HEK293 (cell line): ENCODE measurements around the gene GIPC1.

Source experiments
- CTCF ChIA-PET: fragments of 350-600 bp; formaldehyde crosslinking; extraction: SDS; loops from one replicate; lab custom pipeline; 2021; ENCODE audit warnings: antibody characterized with exemption; lab: Yijun Ruan, JAX
- POLR2A ChIA-PET: fragments of 300-600 bp; formaldehyde crosslinking; extraction: SDS; loops from one replicate; lab custom pipeline; 2020; ENCODE audit warnings: antibody characterized with exemption, inconsistent platforms; lab: Yijun Ruan, JAX
- H3K27ac ChIP-seq: fragments of 200-500 bp; sonication (Bioruptor generic); 2 replicates; pipeline ENCODE4 v1.5.1; 2014; ENCODE audit warnings: low read depth, low read length, control low read depth, inconsistent platforms; ENCODE audit errors: extremely low read depth
- H3K36me3 ChIP-seq, 2 experiments: fragments of 200-500 bp in 1 of 2; sonication (Bioruptor generic) in 1 of 2; 1 replicate in 1 of 2; 2 replicates in 1 of 2; pipeline ENCODE4 v1.5.1; 2014 to 2017; ENCODE audit warnings: inconsistent platforms in 2 of 2, low read length in 2 of 2; ENCODE audit not compliant: control insufficient read depth in 2 of 2, insufficient read depth in 1 of 2
- H3K4me1 ChIP-seq: fragments of 200-500 bp; sonication (Bioruptor generic); 2 replicates; pipeline ENCODE4 v1.5.1; 2014; ENCODE audit warnings: mild to moderate bottlenecking, low read length, inconsistent platforms; ENCODE audit not compliant: control insufficient read depth, insufficient read depth
- H3K4me3 ChIP-seq: 2 replicates; pipeline ENCODE4 v1.5.1; 2011; ENCODE audit warnings: low read depth, mild to moderate bottlenecking, control low read depth, low read length, moderate library complexity
- H3K9me3 ChIP-seq: fragments of 200-500 bp; sonication (Bioruptor generic); 2 replicates; pipeline ENCODE4 v1.5.1; 2014; ENCODE audit warnings: low read depth, low read length, inconsistent platforms; ENCODE audit not compliant: control insufficient read depth, insufficient read depth
- GLI2 ChIP-seq: fragments of 450-650 bp; formaldehyde crosslinking; IDR thresholded peaks from 2 replicates; pipeline ENCODE4; 2017; ENCODE audit warnings: missing biosample characterization, missing genetic modification characterization, low read depth, borderline replicate concordance
- GLIS1 ChIP-seq: fragments of 450-650 bp; formaldehyde crosslinking; IDR thresholded peaks from 2 replicates; pipeline ENCODE4 v1.5.1; 2016; ENCODE audit warnings: missing biosample characterization, missing genetic modification characterization
- IKZF3 ChIP-seq: fragments of 450-650 bp; IDR thresholded peaks from 2 replicates; pipeline ENCODE4 v1.5.0; 2018; ENCODE audit warnings: missing biosample characterization, mild to moderate bottlenecking, missing genetic modification characterization, moderate library complexity
- INSM2 ChIP-seq: fragments of 450-650 bp; formaldehyde crosslinking; IDR thresholded peaks from 2 replicates; pipeline ENCODE4 v1.5.1; 2016; ENCODE audit warnings: missing biosample characterization, missing genetic modification characterization
- KLF8 ChIP-seq: fragments of 450-650 bp; formaldehyde crosslinking; IDR thresholded peaks from 2 replicates; pipeline ENCODE4 v1.5.1; 2016; ENCODE audit warnings: missing biosample characterization, missing genetic modification characterization
- KLF9 ChIP-seq: fragments of 450-650 bp; formaldehyde crosslinking; IDR thresholded peaks from 2 replicates; pipeline ENCODE4 v1.5.1; 2016; ENCODE audit warnings: missing biosample characterization, missing genetic modification characterization, low read depth
- OVOL3 ChIP-seq: fragments of 450-650 bp; formaldehyde crosslinking; IDR thresholded peaks from 2 replicates; pipeline ENCODE4 v1.5.1; 2016; ENCODE audit warnings: missing biosample characterization, missing genetic modification characterization
- PATZ1 ChIP-seq: fragments of 450-650 bp; formaldehyde crosslinking; IDR thresholded peaks from 2 replicates; pipeline ENCODE4 v1.5.1; 2016; ENCODE audit warnings: missing biosample characterization, missing genetic modification characterization
- PRDM10 ChIP-seq: fragments of 450-650 bp; formaldehyde crosslinking; IDR thresholded peaks from 2 replicates; pipeline ENCODE4 v1.5.1; 2016; ENCODE audit warnings: missing biosample characterization, missing genetic modification characterization
- SP3 ChIP-seq: fragments of 450-650 bp; formaldehyde crosslinking; IDR thresholded peaks from 2 replicates; pipeline ENCODE4 v1.5.1; 2016; ENCODE audit warnings: missing biosample characterization, missing genetic modification characterization
- TCF7L2 ChIP-seq: IDR thresholded peaks from 2 replicates; pipeline ENCODE4 v1.6.1; 2011; ENCODE audit warnings: low read depth, mild to moderate bottlenecking, inconsistent platforms, low read length, moderate library complexity, borderline replicate concordance
- ZNF121 ChIP-seq: fragments of 450-650 bp; formaldehyde crosslinking; IDR thresholded peaks from 2 replicates; pipeline ENCODE4 v1.5.1; 2016; ENCODE audit warnings: missing biosample characterization, missing genetic modification characterization
- ZNF148 ChIP-seq: fragments of 450-650 bp; formaldehyde crosslinking; IDR thresholded peaks from 2 replicates; pipeline ENCODE4 v1.5.0; 2017; ENCODE audit warnings: missing biosample characterization, missing genetic modification characterization, borderline replicate concordance
- ZNF157 ChIP-seq: fragments of 450-650 bp; formaldehyde crosslinking; IDR thresholded peaks from 2 replicates; pipeline ENCODE4 v1.5.1; 2016; ENCODE audit warnings: missing biosample characterization, missing genetic modification characterization
- ZNF16 ChIP-seq: fragments of 450-650 bp; formaldehyde crosslinking; IDR thresholded peaks from 2 replicates; pipeline ENCODE4 v1.5.1; 2016; ENCODE audit warnings: low read depth, missing biosample characterization, missing genetic modification characterization
- ZNF335 ChIP-seq: fragments of 450-650 bp; formaldehyde crosslinking; conservative IDR thresholded peaks from 2 replicates; pipeline ENCODE4 v1.5.1; 2016; ENCODE audit warnings: missing biosample characterization, missing genetic modification characterization
- ZNF394 ChIP-seq: fragments of 450-650 bp; formaldehyde crosslinking; IDR thresholded peaks from 2 replicates; pipeline ENCODE4 v1.5.1; 2016; ENCODE audit warnings: missing biosample characterization, missing genetic modification characterization, mild to moderate bottlenecking, moderate library complexity, borderline replicate concordance
- ZNF513 ChIP-seq: fragments of 450-650 bp; IDR thresholded peaks from 2 replicates; pipeline ENCODE4 v1.5.1; 2018; ENCODE audit warnings: missing biosample characterization, missing genetic modification characterization
- ZNF561 ChIP-seq: fragments of 450-650 bp; IDR thresholded peaks from 2 replicates; pipeline ENCODE4 v1.5.1; 2018; ENCODE audit warnings: missing biosample characterization, missing genetic modification characterization, borderline replicate concordance
- ZNF76 ChIP-seq: fragments of 450-650 bp; formaldehyde crosslinking; IDR thresholded peaks from 2 replicates; pipeline ENCODE4; 2016; ENCODE audit warnings: low read depth, missing biosample characterization, missing genetic modification characterization, borderline replicate concordance
- ZXDB ChIP-seq: fragments of 450-650 bp; formaldehyde crosslinking; IDR thresholded peaks from 2 replicates; pipeline ENCODE4 v1.5.1; 2016; ENCODE audit warnings: missing biosample characterization, missing genetic modification characterization

Gene GIPC1

GRCh38 chr19:14433554-14434501 lies 62.1 kb downstream of the GIPC1 start (continued):
- TF ChIP-seq ZXDB (tag by site-specific recombination) (no peak), ZNF513 (tag by site-specific recombination) (no peak), GLI2 (tag by site-specific recombination) (no peak), ZNF157 (tag by site-specific recombination) (no peak), OVOL3 (tag by site-specific recombination) (no peak), TCF7L2 (no peak), ZNF148 (tag by site-specific recombination) (no peak)

- Histone ChIP-seq H3K27ac (peak within 1 kb of the TSS; percentile 80; the same call in 1 of the 2 replicates), H3K9me3 (no peaks in the 10 kb centered on the region), H3K36me3 (peaks cover 0 to 11% of the 10 kb centered on the region in 2 experiments; a peak in 2 of 3 replicates), H3K4me1 (0 out of 2 replicates have a peak, but pooled peaks cover 3% of the 10 kb centered on the region), H3K4me3 (peak within 1 kb of the TSS; percentile 63)
- CTCF ChIA-PET = interaction anchor here (1.2 to 1.9 kb wide), 2 partner anchors 12 to 54 kb away, joined by 3 to 5 read pairs; no protein-coding TSS in a partner anchor
- POLR2A ChIA-PET = interaction anchor here (0.6 to 1.2 kb wide), 5 partner anchors 8 to 1300 kb away, joined by 3 to 6 read pairs (median 3); partner anchors contain the start of gene ASF1B
- TF ChIP-seq IKZF3 (tag by site-specific recombination) = 0 out of 2 replicates have a peak, but pooled peaks have one; percentile 13
- TF ChIP-seq ZNF561 (tag by site-specific recombination) = peak; percentile 62; the same call in 1 of the 2 replicates
- peak; percentile 86 for TF ChIP-seq PATZ1 (tag by site-specific recombination)
- 0 out of 2 replicates have a peak, but pooled peaks have one; percentile 68 for TF ChIP-seq KLF8 (tag by site-specific recombination)
- TF ChIP-seq ZNF16 = no peak
- peak; percentile 71 for TF ChIP-seq ZNF76 (tag by site-specific recombination)
- no peak for TF ChIP-seq INSM2
- peak; percentile 94 for TF ChIP-seq PRDM10 (tag by site-specific recombination)
- peak; percentile 59 for TF ChIP-seq ZNF335 (tag by site-specific recombination)
- TF ChIP-seq SP3 = peak; percentile 53
- TF ChIP-seq KLF9 (tag by site-specific recombination) = peak; percentile 80; the same call in 1 of the 2 replicates
- TF ChIP-seq ZNF394 (tag by site-specific recombination) = 0 out of 2 replicates have a peak, but pooled peaks have one; percentile 13
- 0 out of 2 replicates have a peak, but pooled peaks have one; percentile 6 for TF ChIP-seq ZNF121 (tag by site-specific recombination)
- TF ChIP-seq GLIS1 (tag by site-specific recombination) = 0 out of 2 replicates have a peak, but pooled peaks have one; percentile 12
Observed at GRCh38 chr19:14432791-14433553, 63.0 kb downstream of the GIPC1 start, which contains the start of gene PKN1. PKN1 (plus strand) TSS chr19:14433306; CDS start chr19:14433522, 216 bp downstream.
